H1 (cell line): ENCODE results near the gene KCNMA1. TPM values are rescaled to one million over a fixed set of nuclear protein-coding genes. Genes with fewer than 3 reads are reported as not detected.

Source experiments
- CTCF ChIA-PET: fragments of 300-600 bp; sonication (Branson Sonifier 250); formaldehyde crosslinking; loops from one replicate; lab custom pipeline; 2021; ENCODE audit not compliant: partially characterized antibody; lab: Charles Lee
- POLR2A ChIA-PET: fragments of 300-600 bp; sonication (Branson Sonifier 250); formaldehyde crosslinking; loops from one replicate; lab custom pipeline; 2021; ENCODE audit warnings: inconsistent platforms; ENCODE audit not compliant: partially characterized antibody; lab: Charles Lee
- DNase-seq, 2 experiments: peaks; one replicate each; pipeline versions ENCODE4 v3.0.0 to v3.0.0-alpha.2; 2010 to 2022; ENCODE audit warnings: low spot score in 2 of 2, low read depth in 1 of 2, mixed read lengths in 1 of 2
- FAIRE-seq: peaks from 2 replicates; lab custom pipeline; 2011; peaks lifted over from hg19 to GRCh38; lab: Jason Lieb, UNC
- H2AFZ ChIP-seq: 2 replicates; pipeline ENCODE4 v1.8.1; 2012; ENCODE audit warnings: low read length, inconsistent platforms
- H2AK5ac ChIP-seq: 2 replicates; pipeline ENCODE4 v1.6.1; 2013; ENCODE audit warnings: low read depth, low read length
- H2BK120ac ChIP-seq: replicated peaks from 2 replicates; pipeline ENCODE3; 2013; ENCODE audit warnings: low read depth, low read length, inconsistent platforms
- H2BK12ac ChIP-seq: 2 replicates; pipeline ENCODE4 v1.6.1; 2013; ENCODE audit warnings: low read depth, low read length
- H2BK15ac ChIP-seq: 2 replicates; pipeline ENCODE4 v1.6.1; 2013; ENCODE audit warnings: low read length
- H2BK20ac ChIP-seq: 2 replicates; pipeline ENCODE4 v1.6.1; 2013; ENCODE audit warnings: low read length
- H2BK5ac ChIP-seq: 2 replicates; pipeline ENCODE4 v1.6.1; 2013; ENCODE audit warnings: low read depth, low read length
- H3K14ac ChIP-seq: 2 replicates; pipeline ENCODE4 v1.6.1; 2013; ENCODE audit warnings: inconsistent platforms; ENCODE audit not compliant: insufficient read length
- H3K18ac ChIP-seq: 2 replicates; pipeline ENCODE4 v1.6.1; 2013; ENCODE audit warnings: low read length; ENCODE audit errors: extremely low read depth
- H3K23ac ChIP-seq: 2 replicates; pipeline ENCODE4 v1.6.1; 2013; ENCODE audit warnings: inconsistent platforms; ENCODE audit not compliant: insufficient read length
- H3K23me2 ChIP-seq: 2 replicates; pipeline ENCODE4 v1.6.1; 2013; ENCODE audit warnings: low read depth, low read length
- H3K27ac ChIP-seq: 2 replicates; pipeline ENCODE4 v1.6.1; 2011; ENCODE audit warnings: low read depth, low read length, inconsistent platforms
- H3K27me3 ChIP-seq, 4 experiments: replicated peaks in 1 of 4; 1 replicate in 1 of 4; 2 replicates in 3 of 4; pipeline versions ENCODE4 v1.6.1 to v1.8.1; 2011 to 2013; ENCODE audit warnings: low read length in 3 of 4, mild to moderate bottlenecking in 3 of 4, inconsistent platforms in 2 of 4, mixed read lengths in 2 of 4, moderate library complexity in 1 of 4; ENCODE audit not compliant: control insufficient read depth in 3 of 4, insufficient read depth in 3 of 4; ENCODE audit errors: extremely low read depth in 1 of 4
- H3K36me3 ChIP-seq, 4 experiments: 2 replicates each; pipeline versions ENCODE4 v1.6.1 to v1.8.1; 2011 to 2013; ENCODE audit warnings: mild to moderate bottlenecking in 4 of 4, low read length in 3 of 4, moderate library complexity in 2 of 4, control low read depth in 1 of 4, inconsistent platforms in 1 of 4; ENCODE audit not compliant: insufficient read depth in 4 of 4, control insufficient read depth in 2 of 4
- H3K4ac ChIP-seq: replicated peaks from 2 replicates; pipeline ENCODE3; 2013; ENCODE audit warnings: low read length, low read depth, mixed read lengths, inconsistent platforms; ENCODE audit not compliant: insufficient read length
- H3K4me1 ChIP-seq, 4 experiments: replicated peaks in 1 of 4; 1 replicate in 1 of 4; 2 replicates in 3 of 4; pipeline versions ENCODE4 v1.6.1 to v1.8.1; 2011 to 2013; ENCODE audit warnings: low read length in 3 of 4, inconsistent platforms in 2 of 4, mixed read lengths in 1 of 4; ENCODE audit not compliant: insufficient read depth in 4 of 4, control insufficient read depth in 3 of 4
- H3K4me2 ChIP-seq, 2 experiments: 2 replicates each; pipeline versions ENCODE4 v1.6.1 to v1.8.1; 2011 to 2013; ENCODE audit warnings: low read depth in 2 of 2, low read length in 2 of 2, control low read depth in 1 of 2, inconsistent platforms in 1 of 2, mild to moderate bottlenecking in 1 of 2; ENCODE audit not compliant: insufficient read depth in 1 of 2
- H3K4me3 ChIP-seq, 4 experiments: fragments of 200-600, 300-600 bp in 1 of 4; sonication (generic), shearing (Covaris generic), sonication (Bioruptor Twin) in 1 of 4; 2 replicates each; pipeline versions ENCODE4 v1.5.1 to v1.8.1; 2011 to 2016; ENCODE audit warnings: low read length in 4 of 4, low read depth in 3 of 4, control low read depth in 2 of 4, inconsistent platforms in 2 of 4, mild to moderate bottlenecking in 2 of 4, mixed read lengths in 1 of 4, moderate library complexity in 1 of 4; ENCODE audit not compliant: insufficient read depth in 2 of 4; ENCODE audit errors: extremely low read depth in 1 of 4
- H3K56ac ChIP-seq: replicated peaks from 2 replicates; pipeline ENCODE3; 2013; ENCODE audit warnings: low read depth, mild to moderate bottlenecking, mixed read lengths, low read length, inconsistent platforms; ENCODE audit not compliant: insufficient read length
- H3K79me1 ChIP-seq: 2 replicates; pipeline ENCODE4 v1.6.1; 2013; ENCODE audit warnings: low read depth, low read length, control low read depth
- H3K79me2 ChIP-seq, 2 experiments: 2 replicates each; pipeline versions ENCODE4 v1.6.1 to v1.8.1; 2012 to 2013; ENCODE audit warnings: low read length in 2 of 2, mild to moderate bottlenecking in 2 of 2, inconsistent platforms in 1 of 2; ENCODE audit not compliant: insufficient read depth in 2 of 2, control insufficient read depth in 1 of 2
- H3K9ac ChIP-seq, 4 experiments: replicated peaks in 1 of 4; 1 replicate in 1 of 4; 2 replicates in 3 of 4; pipeline versions ENCODE4 v1.6.1 to v1.8.1; 2011 to 2013; ENCODE audit warnings: low read depth in 3 of 4, low read length in 3 of 4, control low read depth in 2 of 4, mild to moderate bottlenecking in 2 of 4, moderate library complexity in 2 of 4, inconsistent platforms in 1 of 4; ENCODE audit errors: extremely low read depth in 1 of 4
- H3K9me3 ChIP-seq, 2 experiments: 2 replicates each; pipeline versions ENCODE4 v1.6.1 to v1.8.1; 2012 to 2013; ENCODE audit warnings: mild to moderate bottlenecking in 2 of 2, moderate library complexity in 2 of 2, control low read depth in 1 of 2, inconsistent platforms in 1 of 2, low read depth in 1 of 2, low read length in 1 of 2, mixed read lengths in 1 of 2; ENCODE audit not compliant: insufficient read depth in 2 of 2
- H4K20me1 ChIP-seq, 2 experiments: replicated peaks in 1 of 2; 2 replicates each; pipeline versions ENCODE3 to v1.8.1; 2011 to 2013; ENCODE audit warnings: inconsistent platforms in 2 of 2, low read length in 2 of 2, mild to moderate bottlenecking in 1 of 2; ENCODE audit not compliant: insufficient read depth in 2 of 2, control insufficient read depth in 1 of 2
- H4K5ac ChIP-seq: 2 replicates; pipeline ENCODE4 v1.6.1; 2013; ENCODE audit warnings: low read length, low read depth, mixed read lengths, inconsistent platforms; ENCODE audit not compliant: insufficient read length
- H4K8ac ChIP-seq: 2 replicates; pipeline ENCODE4 v1.8.0; 2013; ENCODE audit warnings: mild to moderate bottlenecking, moderate library complexity, low read length, inconsistent platforms; ENCODE audit not compliant: insufficient read depth; ENCODE audit errors: extremely low read depth
- H4K91ac ChIP-seq: replicated peaks from 2 replicates; pipeline ENCODE3; 2013; ENCODE audit warnings: low read length, mixed read lengths, inconsistent platforms; ENCODE audit not compliant: insufficient read length
- CEBPB ChIP-seq: IDR thresholded peaks from 2 replicates; pipeline ENCODE4 v1.6.1; 2012; ENCODE audit warnings: low read depth, low read length
- JUND ChIP-seq: IDR thresholded peaks from 2 replicates; pipeline ENCODE4 v1.6.1; 2011; ENCODE audit warnings: mild to moderate bottlenecking, improper control_type of control experiment, low read length
- KDM5A ChIP-seq: fragments of 200-600 bp; IDR thresholded peaks from 2 replicates; pipeline ENCODE4 v1.7.1; 2012; ENCODE audit warnings: mild to moderate bottlenecking, low read length, inconsistent platforms, mixed read lengths
- POLR2A ChIP-seq, 2 experiments: IDR thresholded peaks; 1 replicate in 1 of 2; 2 replicates in 1 of 2; pipeline ENCODE4 v1.6.1; 2011; ENCODE audit warnings: low read depth in 2 of 2, low read length in 2 of 2, mild to moderate bottlenecking in 2 of 2; ENCODE audit errors: control extremely low read depth in 1 of 2
- RAD21 ChIP-seq, 2 experiments: IDR thresholded peaks in 1 of 2; conservative IDR thresholded peaks in 1 of 2; 2 replicates each; pipeline ENCODE4 v1.6.1; 2011; ENCODE audit warnings: low read depth in 2 of 2, low read length in 2 of 2, improper control_type of control experiment in 1 of 2, inconsistent platforms in 1 of 2, mild to moderate bottlenecking in 1 of 2, moderate library complexity in 1 of 2
- SAP30 ChIP-seq: fragments of 300-600 bp; sonication (generic); IDR thresholded peaks from 2 replicates; pipeline ENCODE4 v1.7.1; 2012; ENCODE audit warnings: low read length, moderate library complexity, mild to moderate bottlenecking, inconsistent platforms; ENCODE audit not compliant: insufficient read depth, insufficient replicate concordance
- SIN3A ChIP-seq, 2 experiments: IDR thresholded peaks in 1 of 2; conservative IDR thresholded peaks in 1 of 2; 2 replicates each; pipeline ENCODE4 v1.6.1; 2011 to 2012; ENCODE audit warnings: low read length in 2 of 2, improper control_type of control experiment in 1 of 2, low read depth in 1 of 2, mild to moderate bottlenecking in 1 of 2
- SIRT6 ChIP-seq: IDR thresholded peaks from one replicate; pipeline ENCODE4 v1.7.1; 2012; ENCODE audit warnings: low read length, inconsistent platforms
- SP4 ChIP-seq: IDR thresholded peaks from 2 replicates; pipeline ENCODE4 v1.6.1; 2012; ENCODE audit warnings: low read length, inconsistent platforms
- SUZ12 ChIP-seq: fragments of 200-600 bp; sonication (generic); IDR thresholded peaks from 2 replicates; pipeline ENCODE4 v1.6.1; 2012; ENCODE audit warnings: mild to moderate bottlenecking, inconsistent platforms, low read length, moderate library complexity, mixed read lengths
- WGBS, 2 experiments: shearing (Covaris generic) in 1 of 2; methylation state at CpG; one replicate each; pipeline versions ENCODE4 v1.1.6 to v1.1.7; 2013 to 2015; ENCODE audit warnings: low lambda C conversion rate in 2 of 2, mixed read lengths in 2 of 2, inconsistent platforms in 1 of 2, low coverage in 1 of 2, missing lambda C conversion rate in 1 of 2; ENCODE audit not compliant: insufficient replicate concordance in 2 of 2, insufficient coverage in 1 of 2, insufficient read length in 1 of 2; ENCODE audit errors: extremely low coverage in 1 of 2, missing lambda C conversion rate in 1 of 2; 5-methylcytosine and 5-hydroxymethylcytosine counted together
- polyA plus RNA-seq, 7 experiments: library from polyadenylated mRNA; depleted of rRNA in 3 of 7; stranded (reverse) in 5 of 7; unstranded in 2 of 7; fragments of >200 nt in 5 of 7; fragments of 200-250 nt in 2 of 7; gene quantifications; 1 replicate in 5 of 7; 2 replicates in 1 of 7; 4 replicates in 1 of 7; pipeline versions ENCODE4 v1.2.1 to v1.2.3, GENCODE V29; 2011 to 2013; ENCODE audit warnings: missing spikeins in 2 of 7, mixed read lengths in 2 of 7
- total RNA-seq: library from RNA; stranded (reverse); fragmentation: NEBNext Ultra II Directional; extraction: Animal tissue kit (Norgen Biotek cat#: 25700); gene quantifications from 2 replicates; pipeline ENCODE4 v1.2.1, GENCODE V29; 2021

The KCNMA1 gene
- total and polyA plus RNA-seq, 2 of the 8 experiments (the other 6 are each of a cell fraction or from before 2014, with no cell fraction given) = 10.2 to 11.1 TPM

DNA sequence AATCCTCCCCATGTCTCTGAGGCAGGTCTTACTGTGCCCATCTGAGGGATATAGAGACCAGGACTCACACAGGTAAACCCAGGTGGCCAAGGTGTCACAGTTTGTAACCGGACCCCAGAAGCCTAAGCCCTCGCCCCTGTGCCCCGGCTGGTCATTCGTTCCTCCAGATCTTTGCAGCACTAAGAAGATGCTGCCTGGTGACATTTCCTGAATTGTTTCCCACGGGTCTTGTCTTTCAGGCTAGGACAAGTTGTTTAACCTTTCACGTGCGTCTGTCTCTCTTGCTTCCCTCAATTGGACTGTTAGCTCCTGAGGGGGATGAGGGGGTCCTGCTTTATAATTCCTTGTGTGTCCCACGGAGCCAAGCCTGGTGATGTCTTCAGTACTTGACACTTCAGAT, 158.0 kb downstream of the KCNMA1 start:
- Histone ChIP-seq H3K79me2 (no peaks in the 10 kb centered on the region), H2BK5ac (no peak overlapping the region), H4K20me1 (no peaks in the 10 kb centered on the region), H3K9me3 (no peaks in the 10 kb centered on the region), H3K23ac (no peak overlapping the region), H3K18ac (no peak overlapping the region), H3K4me1 (no peaks in the 10 kb centered on the region), H3K56ac (no peak overlapping the region), H2BK120ac (no peak overlapping the region), H4K91ac (no peak overlapping the region), H2BK15ac (no peak overlapping the region), H2BK20ac (no peak overlapping the region), H3K4me2 (no peak overlapping the region), H3K27me3 (no peaks in the 10 kb centered on the region), H4K5ac (no peak overlapping the region), H2AK5ac (no peak overlapping the region), H2AFZ (no peak overlapping the region), H3K23me2 (peaks cover 3% of the 10 kb centered on the region; the same call in 1 of the 2 replicates), H4K8ac (no peak overlapping the region), H3K4me3 (no peak overlapping the region), H3K79me1 (no peaks in the 10 kb centered on the region), H3K14ac (no peak overlapping the region), H3K36me3 (no peaks in the 10 kb centered on the region), H3K27ac (no peak overlapping the region), H3K4ac (no peak overlapping the region), H2BK12ac (no peak overlapping the region), H3K9ac (no peak overlapping the region)
- no peak for DNase-seq
- POLR2A ChIA-PET = interaction anchor here (0.9 kb wide), 1 partner anchor 128 kb away, joined by 3 read pairs; no protein-coding TSS in a partner anchor
- TF ChIP-seq SUZ12 (no peak), POLR2A (IDR thresholded peaks at IDR 0.05; ENCODE audit: control extremely low read depth in 1 of 2, low read depth in 2 of 2, low read length in 2 of 2) (no peak), JUND (no peak), SP4 (no peak), CEBPB (no peak), SIN3A (conservative IDR thresholded peaks at IDR 0.05 in 1 of 2, IDR thresholded peaks at IDR 0.05 in 1 of 2; ENCODE audit: low read depth in 1 of 2, low read length in 2 of 2) (no peak), SAP30 (no peak), KDM5A (no peak), RAD21 (IDR thresholded peaks at IDR 0.05 in 1 of 2, conservative IDR thresholded peaks at IDR 0.05 in 1 of 2; ENCODE audit: low read depth in 2 of 2, low read length in 2 of 2) (no peak), SIRT6 (no peak)
- FAIRE-seq = no peak
- CTCF ChIA-PET = interaction anchor here (0.8 to 1.5 kb wide), 9 partner anchors 12 to 306 kb away, joined by 3 to 6 read pairs (median 3); no protein-coding TSS in a partner anchor
- WGBS, 2 experiments = 75% methylated on average over 8 of the region's 8 CpGs; no CpG with 5 or more reads in 1 of the 2 experiments
